Brain pericyte (primary cell): ENCODE measurements around the gene CKMT2.
"Not testable (repeated sequence)": the region's sequence is repeated elsewhere in the genome, so short reads cannot be mapped to it uniquely, and the experiment has no call there.

Experiments used
- DNase-seq: peaks from one replicate; pipeline ENCODE4 v3.0.0-alpha.2; 2012; ENCODE audit warnings: low read depth, low spot score

Gene CKMT2

GRCh38 chr5:81249240-81249639 lies 16.1 kb downstream of the CKMT2 start:
- DNase-seq: no peak

DNA sequence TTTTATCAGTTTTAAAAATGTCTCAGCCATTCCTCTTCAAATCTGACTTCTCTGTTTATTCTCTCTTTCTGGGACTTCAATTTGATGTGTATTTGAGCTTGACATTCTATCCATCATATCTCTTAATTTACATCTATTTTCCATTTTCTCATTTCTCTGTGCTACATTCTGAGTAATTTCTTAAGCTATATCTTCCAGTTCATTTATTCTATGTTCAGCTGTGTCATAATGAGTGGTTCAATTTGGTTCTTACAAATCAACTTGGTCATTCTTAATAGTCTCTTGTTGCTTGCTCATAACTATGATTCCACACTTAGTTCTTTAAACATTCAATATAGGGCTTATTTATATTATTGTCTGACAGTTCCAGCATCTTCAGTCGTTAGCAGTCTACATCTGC lies 16.9 kb downstream of the CKMT2 start:
- DNase-seq: no peak

DNA sequence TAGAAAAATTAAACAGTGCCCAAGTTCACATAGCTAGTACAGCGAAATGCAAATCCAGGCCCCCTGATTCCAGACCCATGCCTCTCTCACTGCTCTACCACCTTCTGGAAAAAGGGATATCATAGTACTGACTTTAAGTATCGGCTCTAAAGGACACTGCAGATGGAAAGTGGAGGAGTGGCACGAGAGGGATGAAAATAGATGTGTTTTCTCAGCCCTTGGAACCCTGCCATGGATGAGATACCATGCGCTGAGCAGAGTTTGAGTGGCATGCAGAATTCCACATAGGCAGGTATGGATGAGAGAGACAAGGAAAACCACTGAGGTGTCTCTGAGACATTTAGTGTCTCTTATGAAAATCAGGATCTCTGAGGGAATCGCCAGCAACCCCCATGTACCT lies 18.8 kb downstream of the CKMT2 start:
- DNase-seq: no peak

GRCh38 chr5:81252904-81253303 lies 19.8 kb downstream of the CKMT2 start:
- no peak for DNase-seq

DNA sequence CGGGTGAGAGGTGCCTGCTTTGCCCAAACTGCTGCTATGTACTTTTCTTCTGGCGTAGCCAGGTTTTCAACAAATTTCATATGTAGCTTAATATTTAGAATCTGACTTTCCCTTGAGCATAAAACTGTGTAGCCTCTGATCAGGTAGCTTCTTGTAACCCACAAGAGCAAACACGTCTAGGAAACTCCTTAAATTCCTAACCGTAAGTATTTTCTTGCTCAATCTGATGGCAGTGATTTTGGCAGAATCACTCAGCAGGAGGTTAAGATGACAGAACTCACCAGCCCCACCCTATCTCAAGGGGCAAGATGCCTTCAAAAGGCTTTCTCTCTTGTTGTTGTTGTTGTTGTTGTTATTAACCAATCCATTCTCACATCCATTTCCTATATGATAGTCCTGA lies 20.8 kb downstream of the CKMT2 start:
- DNase-seq: no peak

GRCh38 chr5:81254886-81255559 lies 21.9 kb downstream of the CKMT2 start:
- no peak for DNase-seq

- no peak for DNase-seq
Observed at GRCh38 chr5:81256766-81257165, 23.6 kb downstream of the CKMT2 start.

DNA sequence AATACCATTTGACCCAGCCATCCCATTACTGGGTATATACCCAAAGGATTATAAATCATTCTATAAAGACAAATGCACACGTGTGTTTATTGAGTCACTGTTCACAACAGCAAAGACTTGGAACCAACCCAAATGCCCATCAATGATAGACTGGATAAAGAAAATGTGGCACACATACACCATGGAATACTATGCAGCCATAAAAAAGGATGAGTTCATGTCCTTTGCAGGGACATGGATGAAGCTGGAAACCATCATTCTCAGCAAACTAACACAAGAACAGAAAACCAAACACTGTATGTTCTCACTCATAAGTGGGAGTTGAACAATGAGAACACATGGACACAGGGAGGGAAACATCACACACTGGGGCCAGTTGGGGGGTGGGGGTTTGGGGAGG lies 29.7 kb downstream of the CKMT2 start:
- not testable (repeated sequence) for DNase-seq

DNA sequence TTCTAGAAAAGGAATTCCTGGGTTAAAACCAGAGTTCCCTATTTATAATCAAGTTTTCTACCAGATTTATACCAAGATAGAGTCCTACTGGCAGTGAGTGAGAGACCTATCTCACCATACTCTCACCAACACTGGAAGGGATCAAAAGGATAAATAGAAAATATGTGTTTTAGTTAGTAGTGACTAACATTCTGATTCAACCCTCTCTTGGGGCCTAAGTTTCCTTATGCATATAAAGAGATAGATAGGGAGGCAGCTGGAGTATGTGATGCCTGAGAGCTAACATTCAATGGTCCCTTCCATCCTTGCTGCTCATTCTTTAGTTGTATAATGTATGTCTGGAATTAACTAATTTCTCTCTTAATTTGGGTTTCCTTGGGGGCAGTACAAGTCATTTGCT lies 32.0 kb downstream of the CKMT2 start:
- DNase-seq: no peak

GRCh38 chr5:81268521-81269196 lies 35.5 kb downstream of the CKMT2 start:
- no peak for DNase-seq

- no peak for DNase-seq
Observed at GRCh38 chr5:81269751-81270393, 36.8 kb downstream of the CKMT2 start.

- DNase-seq: not testable (repeated sequence)
Observed at GRCh38 chr5:81270394-81271027, 37.4 kb downstream of the CKMT2 start.

GRCh38 chr5:81283976-81284375 lies 50.9 kb downstream of the CKMT2 start:
- DNase-seq: no peak

DNA sequence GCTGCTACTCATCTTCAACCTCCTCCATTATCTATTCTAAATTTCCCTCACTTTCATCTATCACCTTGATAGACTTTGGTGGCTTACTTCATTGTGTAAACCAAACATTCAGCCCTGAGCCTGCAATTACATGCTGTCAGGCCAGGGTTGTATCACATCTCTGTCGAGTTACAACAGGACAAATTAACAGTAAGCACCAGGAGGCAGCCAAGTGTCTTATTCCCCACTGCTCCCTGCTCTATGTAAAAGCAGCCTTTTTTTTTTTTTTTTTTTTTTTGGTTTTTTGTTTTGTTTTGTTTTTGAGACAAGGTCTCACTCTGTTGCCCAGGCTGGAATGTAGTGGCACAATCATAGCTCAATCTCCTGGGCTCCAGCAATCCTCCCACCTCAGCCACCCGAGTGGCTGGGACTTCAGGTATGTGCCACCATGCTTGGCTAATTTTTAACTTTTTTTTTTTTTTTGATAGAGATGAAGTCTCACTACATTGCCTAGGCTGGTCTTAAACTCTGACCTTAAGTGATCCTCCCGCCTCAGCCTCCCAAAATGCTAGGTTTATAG lies 53.0 kb downstream of the CKMT2 start:
- DNase-seq: no peak

GRCh38 chr5:81288021-81288433 lies 54.9 kb downstream of the CKMT2 start:
- DNase-seq: no peak

GRCh38 chr5:81290146-81290545 lies 57.0 kb downstream of the CKMT2 start:
- no peak for DNase-seq

- DNase-seq: no peak
Observed at GRCh38 chr5:81292130-81292529, 59.0 kb downstream of the CKMT2 start.

DNA sequence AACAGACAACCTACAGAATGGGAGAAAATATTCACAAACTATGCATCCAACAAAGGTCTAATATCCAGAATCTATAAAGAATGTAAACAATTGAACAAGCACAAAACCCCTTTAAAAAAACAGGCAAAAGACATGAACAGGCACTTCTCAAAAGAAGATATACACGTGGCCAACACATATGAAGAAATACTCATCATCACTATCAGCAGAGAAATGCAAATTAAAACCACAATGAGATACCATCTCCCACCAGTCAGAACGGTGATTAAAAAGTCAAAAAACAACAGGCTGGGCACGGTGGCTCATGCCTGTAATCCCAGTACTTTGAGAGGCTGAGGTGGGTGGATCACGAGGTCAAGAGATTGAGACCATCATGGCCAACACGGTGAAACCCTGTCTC lies 60.9 kb downstream of the CKMT2 start:
- DNase-seq: not testable (repeated sequence)

DNA sequence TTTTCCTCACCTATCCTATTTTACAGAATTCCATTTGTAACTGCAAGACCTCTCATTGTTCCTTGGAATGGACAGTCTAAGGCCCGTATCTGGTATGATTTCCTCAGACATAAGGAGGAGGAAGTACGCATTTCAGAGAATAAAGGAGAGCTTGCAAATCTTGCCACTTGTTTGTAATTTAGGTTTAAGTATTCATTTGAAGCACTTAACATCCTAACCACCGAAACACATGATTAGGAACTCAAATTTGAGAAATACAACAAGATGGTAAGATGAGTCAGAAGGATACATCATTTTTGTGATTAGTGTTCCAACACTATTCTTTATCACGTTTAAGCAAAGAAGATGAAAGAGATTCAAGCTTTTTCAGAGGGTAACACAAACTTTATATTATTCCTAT lies 64.4 kb downstream of the CKMT2 start:
- no peak for DNase-seq

DNA sequence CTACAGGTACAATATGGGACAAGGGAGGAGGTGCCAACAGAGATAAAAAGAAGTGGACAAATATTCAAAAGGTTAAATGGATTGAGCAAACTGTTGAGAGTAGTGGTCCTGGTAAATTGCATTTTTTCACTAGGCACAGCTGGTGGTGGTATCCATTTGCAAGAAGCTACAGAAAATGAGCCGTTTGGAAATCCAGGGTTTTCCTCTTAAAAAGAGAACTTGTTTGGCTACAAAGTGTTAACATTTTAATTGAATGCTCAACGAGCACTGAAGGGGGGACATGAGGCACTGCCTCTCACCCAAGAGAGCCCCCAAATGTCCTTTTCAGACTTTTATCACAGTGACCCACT lies 67.8 kb downstream of the CKMT2 start:
- DNase-seq: no peak

- peak; percentile 81 for DNase-seq
Observed at GRCh38 chr5:81301271-81302015, 68.3 kb downstream of the CKMT2 start, which contains the start of gene ZCCHC9. Gene ZCCHC9 (plus strand): TSS chr5:81301587. CDS start chr5:81304758, 3,171 bp downstream.
